HEK293 (cell line): ENCODE results near the gene ASTN2.

Experiments used
- CTCF ChIP-seq: fragments of 450-650 bp; formaldehyde crosslinking; IDR thresholded peaks from 2 replicates; pipeline ENCODE4 v1.5.1; 2016; ENCODE audit warnings: missing biosample characterization, missing genetic modification characterization
- GLIS2 ChIP-seq: fragments of 450-650 bp; formaldehyde crosslinking; IDR thresholded peaks from 2 replicates; pipeline ENCODE4 v1.5.1; 2016; ENCODE audit warnings: missing biosample characterization, missing genetic modification characterization
- KLF8 ChIP-seq: fragments of 450-650 bp; formaldehyde crosslinking; IDR thresholded peaks from 2 replicates; pipeline ENCODE4 v1.5.1; 2016; ENCODE audit warnings: missing biosample characterization, missing genetic modification characterization
- PRDM4 ChIP-seq: fragments of 450-650 bp; formaldehyde crosslinking; IDR thresholded peaks from 2 replicates; pipeline ENCODE4 v1.5.1; 2017; ENCODE audit warnings: missing biosample characterization, missing genetic modification characterization
- TCF7L2 ChIP-seq: IDR thresholded peaks from 2 replicates; pipeline ENCODE4 v1.6.1; 2011; ENCODE audit warnings: low read depth, mild to moderate bottlenecking, inconsistent platforms, low read length, moderate library complexity, borderline replicate concordance
- TRIM28 ChIP-seq: IDR thresholded peaks from 2 replicates; pipeline ENCODE4 v1.6.1; 2011; ENCODE audit warnings: low read length, control low read depth, borderline replicate concordance
- ZBTB7A ChIP-seq: fragments of 450-650 bp; formaldehyde crosslinking; IDR thresholded peaks from 2 replicates; pipeline ENCODE4 v1.5.1; 2016; ENCODE audit warnings: low read depth, missing biosample characterization, missing genetic modification characterization
- ZNF114 ChIP-seq: fragments of 450-650 bp; formaldehyde crosslinking; IDR thresholded peaks from 2 replicates; pipeline ENCODE4 v1.5.0; 2017; ENCODE audit warnings: missing biosample characterization, missing genetic modification characterization
- ZNF274 ChIP-seq, 2 experiments: fragments of 200-500 bp in 1 of 2; fragments of 450-650 bp in 1 of 2; sonication (Bioruptor generic) in 1 of 2; formaldehyde crosslinking in 1 of 2; IDR thresholded peaks; 2 replicates each; pipeline versions ENCODE4 v1.5.1 to v1.6.1; 2014 to 2016; ENCODE audit warnings: borderline replicate concordance in 1 of 2, inconsistent platforms in 1 of 2, low read length in 1 of 2, missing biosample characterization in 1 of 2, missing genetic modification characterization in 1 of 2
- ZNF292 ChIP-seq: fragments of 450-650 bp; formaldehyde crosslinking; IDR thresholded peaks from 2 replicates; pipeline ENCODE4 v1.5.1; 2016; ENCODE audit warnings: low read depth, missing biosample characterization, missing genetic modification characterization, borderline replicate concordance
- ZNF324 ChIP-seq: fragments of 450-650 bp; formaldehyde crosslinking; IDR thresholded peaks from 2 replicates; pipeline ENCODE4 v1.5.1; 2016; ENCODE audit warnings: missing biosample characterization, missing genetic modification characterization
- ZNF530 ChIP-seq: fragments of 450-650 bp; formaldehyde crosslinking; IDR thresholded peaks from 2 replicates; pipeline ENCODE4 v1.5.1; 2016; ENCODE audit warnings: low read depth, missing biosample characterization, missing genetic modification characterization
- ZNF830 ChIP-seq: fragments of 450-650 bp; IDR thresholded peaks from 2 replicates; pipeline ENCODE4 v1.5.0; 2018; ENCODE audit warnings: missing biosample characterization, missing genetic modification characterization, low read depth, mild to moderate bottlenecking, moderate library complexity
- TF ChIP-seq, protein P1 (sequence below): fragments of 450-650 bp; formaldehyde crosslinking; conservative IDR thresholded peaks from 2 replicates; pipeline ENCODE4 v1.5.1; 2016; ENCODE audit warnings: low read depth, missing biosample characterization, missing genetic modification characterization

DNA sequence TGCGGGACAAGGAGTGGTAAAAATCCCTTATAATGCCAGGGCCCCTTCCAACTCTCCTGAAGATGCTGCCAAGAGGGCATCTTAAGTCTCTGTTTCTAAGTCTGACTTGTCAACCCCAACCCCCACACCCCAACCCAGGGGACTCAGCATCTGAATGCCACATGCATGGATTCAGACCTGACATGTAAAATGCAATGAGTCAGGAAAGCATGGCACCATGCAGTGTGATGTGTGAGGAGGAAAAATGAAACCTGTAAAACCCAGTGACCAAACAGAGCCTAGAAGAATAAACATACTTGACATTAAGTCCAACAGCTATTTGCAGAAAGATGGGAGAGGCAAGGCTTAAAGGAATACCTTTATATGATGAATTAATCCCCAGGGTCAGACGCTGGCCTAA lies 112.4 kb downstream of the ASTN2 start:
- no peak for TF ChIP-seq ZNF274 (IDR thresholded peaks at IDR 0.05; ENCODE audit: low read length)
- no peak for TF ChIP-seq ZNF274 (tag by site-specific recombination; IDR thresholded peaks at IDR 0.05; ENCODE audit: borderline replicate concordance)
- TF ChIP-seq CTCF (tag by site-specific recombination): no peak
- no peak for TF ChIP-seq TCF7L2
- TF ChIP-seq ZNF530 (tag by site-specific recombination): no peak
- no peak for TF ChIP-seq PRDM4
- TF ChIP-seq ZBTB7A (tag by site-specific recombination): no peak
- TF ChIP-seq ZNF292 (tag by site-specific recombination): no peak
- no peak for TF ChIP-seq ZNF324 (tag by site-specific recombination)
- TF ChIP-seq TRIM28: no peak
- no peak for TF ChIP-seq KLF8 (tag by site-specific recombination)
- no peak for TF ChIP-seq GLIS2
- TF ChIP-seq ZNF114 (tag by site-specific recombination): no peak
- TF ChIP-seq, protein P1, sequence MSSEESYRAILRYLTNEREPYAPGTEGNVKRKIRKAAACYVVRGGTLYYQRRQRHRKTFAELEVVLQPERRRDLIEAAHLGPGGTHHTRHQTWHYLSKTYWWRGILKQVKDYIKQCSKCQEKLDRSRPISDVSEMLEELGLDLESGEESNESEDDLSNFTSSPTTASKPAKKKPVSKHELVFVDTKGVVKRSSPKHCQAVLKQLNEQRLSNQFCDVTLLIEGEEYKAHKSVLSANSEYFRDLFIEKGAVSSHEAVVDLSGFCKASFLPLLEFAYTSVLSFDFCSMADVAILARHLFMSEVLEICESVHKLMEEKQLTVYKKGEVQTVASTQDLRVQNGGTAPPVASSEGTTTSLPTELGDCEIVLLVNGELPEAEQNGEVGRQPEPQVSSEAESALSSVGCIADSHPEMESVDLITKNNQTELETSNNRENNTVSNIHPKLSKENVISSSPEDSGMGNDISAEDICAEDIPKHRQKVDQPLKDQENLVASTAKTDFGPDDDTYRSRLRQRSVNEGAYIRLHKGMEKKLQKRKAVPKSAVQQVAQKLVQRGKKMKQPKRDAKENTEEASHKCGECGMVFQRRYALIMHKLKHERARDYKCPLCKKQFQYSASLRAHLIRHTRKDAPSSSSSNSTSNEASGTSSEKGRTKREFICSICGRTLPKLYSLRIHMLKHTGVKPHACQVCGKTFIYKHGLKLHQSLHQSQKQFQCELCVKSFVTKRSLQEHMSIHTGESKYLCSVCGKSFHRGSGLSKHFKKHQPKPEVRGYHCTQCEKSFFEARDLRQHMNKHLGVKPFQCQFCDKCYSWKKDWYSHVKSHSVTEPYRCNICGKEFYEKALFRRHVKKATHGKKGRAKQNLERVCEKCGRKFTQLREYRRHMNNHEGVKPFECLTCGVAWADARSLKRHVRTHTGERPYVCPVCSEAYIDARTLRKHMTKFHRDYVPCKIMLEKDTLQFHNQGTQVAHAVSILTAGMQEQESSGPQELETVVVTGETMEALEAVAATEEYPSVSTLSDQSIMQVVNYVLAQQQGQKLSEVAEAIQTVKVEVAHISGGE (tag by site-specific recombination): no peak
- no peak for TF ChIP-seq ZNF830 (tag by site-specific recombination)
